Osteocyte (in vitro differentiated cells): Measurements from ENCODE around the gene PRR15. TPM values are rescaled to one million over a fixed set of nuclear protein-coding genes. Genes with fewer than 3 reads are reported as not detected.

Source experiments
- DNase-seq: peaks from one replicate; pipeline ENCODE4 v3.0.0; 2021; ENCODE audit warnings: mixed read lengths; ENCODE audit not compliant: unreplicated experiment; ENCODE audit errors: extremely low spot score
- H3K27ac Mint-ChIP-seq: one replicate; pipeline ENCODE4 v1.8.0; 2021; ENCODE audit warnings: mild to moderate bottlenecking, mixed read lengths; ENCODE audit not compliant: unreplicated experiment
- H3K27me3 Mint-ChIP-seq: one replicate; pipeline ENCODE4 v1.8.0; 2021; ENCODE audit warnings: mixed read lengths; ENCODE audit not compliant: unreplicated experiment
- H3K36me3 Mint-ChIP-seq: one replicate; pipeline ENCODE4 v1.8.0; 2021; ENCODE audit warnings: mixed read lengths; ENCODE audit not compliant: unreplicated experiment
- H3K4me1 Mint-ChIP-seq: one replicate; pipeline ENCODE4 v1.8.0; 2021; ENCODE audit warnings: mixed read lengths; ENCODE audit not compliant: unreplicated experiment
- H3K4me3 Mint-ChIP-seq: one replicate; pipeline ENCODE4 v1.8.0; 2021; ENCODE audit warnings: mild to moderate bottlenecking, moderate library complexity, mixed read lengths; ENCODE audit not compliant: unreplicated experiment
- H3K9me3 Mint-ChIP-seq: one replicate; pipeline ENCODE4 v1.8.0; 2021; ENCODE audit warnings: mixed read lengths; ENCODE audit not compliant: unreplicated experiment
- CTCF ChIP-seq: fragments of 200-600 bp; sonication (generic); IDR thresholded peaks from 2 replicates; pipeline ENCODE4 v1.5.0; 2021; ENCODE audit warnings: antibody characterized with exemption, mild to moderate bottlenecking, moderate library complexity
- total RNA-seq: library from RNA; stranded (reverse); gene quantifications from 2 replicates; pipeline ENCODE4 v1.2.1, GENCODE V29; 2021

The PRR15 gene
- total RNA-seq, 1 donor from 2014 or later = 0.73 TPM

- no peaks in the 10 kb centered on the region for H3K27me3 Mint-ChIP-seq
- no peaks in the 10 kb centered on the region for H3K36me3 Mint-ChIP-seq
- H3K27ac Mint-ChIP-seq = no peak overlapping the region
- H3K4me1 Mint-ChIP-seq = peaks cover 32% of the 10 kb centered on the region
- no peak overlapping the region for H3K4me3 Mint-ChIP-seq
- H3K9me3 Mint-ChIP-seq = no peaks in the 10 kb centered on the region
- no peak for DNase-seq
- no peak for TF ChIP-seq CTCF
Observed at GRCh38 chr7:29604052-29604451, 40.4 kb downstream of the PRR15 start.

GRCh38 chr7:29604702-29605101 lies 41.1 kb downstream of the PRR15 start:
- no peak for TF ChIP-seq CTCF
- Mint-ChIP-seq H3K4me1 (peaks cover 38% of the 10 kb centered on the region), H3K27me3 (no peaks in the 10 kb centered on the region), H3K9me3 (no peaks in the 10 kb centered on the region), H3K27ac (no peak overlapping the region), H3K4me3 (no peak overlapping the region), H3K36me3 (no peaks in the 10 kb centered on the region)
- no peak for DNase-seq

GRCh38 chr7:29605671-29606070 lies 42.0 kb downstream of the PRR15 start:
- no peaks in the 10 kb centered on the region for H3K9me3 Mint-ChIP-seq
- no peaks in the 10 kb centered on the region for H3K27me3 Mint-ChIP-seq
- peak overlapping the region; percentile 80 for H3K27ac Mint-ChIP-seq
- no peak for TF ChIP-seq CTCF
- DNase-seq = no peak
- no peaks in the 10 kb centered on the region for H3K36me3 Mint-ChIP-seq
- H3K4me1 Mint-ChIP-seq = peaks cover 41% of the 10 kb centered on the region
- no peak overlapping the region for H3K4me3 Mint-ChIP-seq

- no peak for TF ChIP-seq CTCF
- no peaks in the 10 kb centered on the region for H3K9me3 Mint-ChIP-seq
- H3K4me1 Mint-ChIP-seq = peaks cover 41% of the 10 kb centered on the region
- H3K36me3 Mint-ChIP-seq = no peaks in the 10 kb centered on the region
- H3K27me3 Mint-ChIP-seq = no peaks in the 10 kb centered on the region
- no peak for DNase-seq
- H3K4me3 Mint-ChIP-seq = no peak overlapping the region
- peak overlapping the region; percentile 80 for H3K27ac Mint-ChIP-seq
Observed at GRCh38 chr7:29606287-29606721, 42.7 kb downstream of the PRR15 start.

GRCh38 chr7:29606830-29607229 lies 43.2 kb downstream of the PRR15 start:
- peaks cover 5% of the 10 kb centered on the region for H3K9me3 Mint-ChIP-seq
- H3K4me1 Mint-ChIP-seq = peaks cover 42% of the 10 kb centered on the region
- H3K36me3 Mint-ChIP-seq = no peaks in the 10 kb centered on the region
- H3K27me3 Mint-ChIP-seq = no peaks in the 10 kb centered on the region
- TF ChIP-seq CTCF = no peak
- H3K4me3 Mint-ChIP-seq = no peak overlapping the region
- peak overlapping the region; percentile 80 for H3K27ac Mint-ChIP-seq
- DNase-seq = no peak
